ENCODE results near the gene ANO9.
A peak's percentile ranks its signal among the peaks of the same experiment; 100 is the strongest.
"Not testable (repeated sequence)": the region's sequence is repeated elsewhere in the genome, so short reads cannot be mapped to it uniquely, and the experiment has no call there.

Gene ANO9

DNA sequence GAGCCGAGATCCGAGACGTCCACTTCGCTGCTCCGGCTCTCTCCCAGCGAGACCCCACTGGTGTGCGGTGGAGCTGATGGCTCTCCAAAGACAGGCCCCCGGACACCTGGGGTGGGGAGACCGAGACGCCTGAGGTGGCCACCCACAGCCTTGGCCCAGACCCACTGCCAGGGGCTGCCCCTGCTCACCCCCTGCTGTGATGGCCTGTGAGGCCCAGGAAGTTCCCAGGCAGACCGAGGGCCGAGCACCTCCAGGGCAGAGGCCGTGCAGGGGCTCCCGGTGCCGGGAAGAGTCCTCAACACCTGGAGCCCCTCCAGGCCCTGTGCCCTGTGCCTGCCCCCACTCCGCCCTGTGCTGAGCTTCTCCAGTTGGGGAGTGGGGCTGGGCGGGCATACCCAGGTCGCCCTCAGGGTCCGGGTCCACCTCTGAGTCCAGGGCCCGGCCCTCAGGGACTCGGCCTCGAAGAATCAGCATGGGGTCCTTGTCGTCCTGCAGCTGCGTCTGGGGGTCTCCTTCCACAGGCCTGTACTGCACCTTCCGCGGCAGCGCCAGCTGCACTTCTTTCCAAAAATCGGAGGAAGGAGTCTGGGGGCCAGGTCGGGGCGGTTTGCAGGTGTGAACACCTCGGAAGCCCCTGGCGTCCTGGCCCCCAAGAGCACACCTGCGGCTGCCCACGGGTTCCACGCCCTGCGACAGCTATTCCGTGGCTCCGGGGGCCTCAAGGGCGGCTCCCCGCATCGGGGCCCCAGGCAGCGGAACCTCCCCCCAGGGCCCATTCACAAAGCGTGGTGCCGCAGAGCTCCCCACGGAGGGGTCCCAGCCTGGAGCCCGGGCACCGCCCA, 35.6 kb downstream of the ANO9 start:
- DNase-seq (ENCODE audit: insufficient read length, low spot score), result no peak
- no peak for FAIRE-seq

DNA sequence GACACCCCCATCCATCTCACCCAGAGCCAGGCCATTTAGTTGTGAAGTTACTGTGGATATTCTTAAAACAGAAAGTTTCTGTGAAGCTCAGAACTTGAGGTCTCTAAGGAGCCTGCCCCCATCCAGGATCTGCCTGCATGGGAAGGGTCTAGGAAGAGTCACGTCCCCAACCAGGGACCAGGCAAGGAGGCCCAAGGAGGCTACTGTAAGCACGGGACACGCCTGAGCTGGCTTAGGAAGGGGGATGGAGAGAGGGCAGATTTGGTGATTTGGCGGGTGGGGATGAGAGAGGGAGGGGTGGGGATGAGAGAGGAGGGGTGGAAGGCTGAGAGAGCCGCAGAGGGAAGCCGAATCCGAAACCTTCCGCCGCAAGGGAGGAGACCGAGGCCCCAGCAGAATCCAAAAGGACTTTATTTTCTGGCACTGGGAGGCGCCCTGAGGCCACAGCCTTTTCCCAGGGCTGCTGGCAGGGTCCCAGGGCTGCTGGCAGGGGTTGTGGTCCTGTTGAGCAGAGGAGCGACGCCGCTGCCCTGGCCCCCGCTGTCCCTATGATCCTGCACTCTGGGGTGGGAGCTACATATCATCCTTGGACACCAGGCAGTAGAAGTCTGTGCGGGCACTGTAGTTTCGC, 36.4 kb downstream of the ANO9 start:
- FAIRE-seq (no peak), DNase-seq (ENCODE audit: insufficient read length, low spot score) (no peak)

DNA sequence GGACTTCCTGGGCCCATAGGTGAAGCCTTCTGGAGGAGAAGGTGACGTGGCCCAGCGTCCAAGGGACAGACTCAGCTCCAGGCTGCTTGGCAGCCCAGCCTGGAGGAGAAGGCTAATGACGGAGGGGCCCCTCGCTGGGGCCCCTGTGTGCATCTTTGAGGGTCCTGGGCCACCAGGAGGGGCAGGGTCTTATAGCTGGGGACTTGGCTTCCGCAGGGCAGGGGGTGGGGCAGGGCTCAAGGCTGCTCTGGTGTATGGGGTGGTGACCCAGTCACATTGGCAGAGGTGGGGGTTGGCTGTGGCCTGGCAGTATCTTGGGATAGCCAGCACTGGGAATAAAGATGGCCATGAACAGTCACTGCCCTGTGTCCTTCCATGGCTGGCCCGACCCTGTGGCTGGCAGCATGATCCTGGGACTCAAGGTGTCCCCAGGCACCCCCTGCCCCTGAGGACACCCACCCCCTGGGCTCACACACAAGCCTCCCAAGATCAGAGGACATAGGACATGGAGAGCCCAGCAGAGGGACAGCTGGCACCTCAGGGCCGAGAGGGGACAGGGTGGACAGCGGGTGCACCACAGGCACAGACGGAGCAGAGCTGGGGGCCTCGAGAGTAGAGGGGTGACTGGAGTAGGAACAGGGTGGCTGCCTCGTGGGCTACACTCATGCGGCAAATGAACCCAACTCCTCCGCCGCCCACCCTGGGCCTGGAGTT, 37.1 kb downstream of the ANO9 start:
- no peak for DNase-seq (ENCODE audit: insufficient read length, low spot score)
- no peak for FAIRE-seq

DNA sequence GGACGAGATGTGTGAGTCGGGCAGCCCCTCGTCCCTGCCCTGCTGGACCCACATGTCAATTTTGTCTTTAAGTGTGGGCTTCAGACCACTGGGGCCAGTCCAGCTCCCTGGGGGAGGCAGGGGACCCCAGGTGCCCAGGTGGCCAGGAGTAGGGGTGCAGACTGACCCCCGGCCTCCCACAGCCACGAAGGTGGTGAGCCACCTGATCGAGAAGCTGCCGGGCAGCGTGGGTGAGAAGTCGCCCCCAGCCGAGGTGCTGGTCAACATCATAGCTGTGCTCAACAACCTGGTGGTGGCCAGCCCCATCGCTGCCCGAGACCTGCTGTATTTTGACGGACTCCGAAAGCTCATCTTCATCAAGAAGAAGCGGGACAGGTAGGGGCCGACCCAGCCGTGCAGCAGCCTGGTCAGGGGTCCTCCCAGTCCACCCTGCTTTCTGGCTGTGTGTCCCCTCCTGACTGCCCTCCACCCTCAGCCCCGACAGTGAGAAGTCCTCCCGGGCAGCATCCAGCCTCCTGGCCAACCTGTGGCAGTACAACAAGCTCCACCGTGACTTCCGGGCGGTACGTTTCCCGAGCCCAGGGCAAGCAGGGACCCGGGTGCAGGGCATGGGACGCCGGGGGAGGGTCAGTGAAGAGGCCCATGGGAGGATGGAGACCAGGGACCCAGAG, 37.9 kb downstream of the ANO9 start:
- DNase-seq (ENCODE audit: insufficient read length, low spot score) (no peak), FAIRE-seq (no peak)

DNA sequence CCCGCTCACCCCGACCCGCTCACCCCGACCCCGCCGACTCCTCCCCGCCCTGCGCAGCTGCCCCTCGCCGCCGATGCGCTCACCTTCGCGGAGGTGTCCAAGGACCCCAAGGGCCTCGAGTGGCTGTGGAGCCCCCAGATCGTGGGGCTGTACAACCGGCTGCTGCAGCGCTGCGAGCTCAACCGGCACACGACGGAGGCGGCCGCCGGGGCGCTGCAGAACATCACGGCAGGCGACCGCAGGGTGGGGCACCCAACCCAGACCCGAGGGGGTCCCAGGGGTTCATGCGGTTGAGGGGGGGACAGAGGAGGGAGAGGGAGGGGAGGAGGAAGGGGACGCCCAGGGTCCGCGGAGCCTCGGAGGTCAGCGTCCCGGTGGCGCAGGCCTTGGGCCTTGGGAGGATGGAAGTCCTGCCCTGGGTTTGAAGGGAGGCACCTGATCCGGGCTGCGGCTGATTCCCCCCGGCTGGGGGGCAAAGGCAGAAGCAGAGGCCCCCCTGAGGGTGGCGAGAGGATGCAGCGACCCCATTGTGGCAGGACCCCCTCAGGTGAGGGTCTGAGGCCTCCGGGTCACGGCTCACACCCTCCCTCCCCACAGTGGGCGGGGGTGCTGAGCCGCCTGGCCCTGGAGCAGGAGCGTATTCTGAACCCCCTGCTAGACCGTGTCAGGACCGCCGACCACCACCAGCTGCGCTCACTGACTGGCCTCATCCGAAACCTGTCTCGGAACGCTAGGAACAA, 38.6 kb downstream of the ANO9 start:
- no peak for DNase-seq (ENCODE audit: insufficient read length, low spot score)
- no peak for FAIRE-seq

DNA sequence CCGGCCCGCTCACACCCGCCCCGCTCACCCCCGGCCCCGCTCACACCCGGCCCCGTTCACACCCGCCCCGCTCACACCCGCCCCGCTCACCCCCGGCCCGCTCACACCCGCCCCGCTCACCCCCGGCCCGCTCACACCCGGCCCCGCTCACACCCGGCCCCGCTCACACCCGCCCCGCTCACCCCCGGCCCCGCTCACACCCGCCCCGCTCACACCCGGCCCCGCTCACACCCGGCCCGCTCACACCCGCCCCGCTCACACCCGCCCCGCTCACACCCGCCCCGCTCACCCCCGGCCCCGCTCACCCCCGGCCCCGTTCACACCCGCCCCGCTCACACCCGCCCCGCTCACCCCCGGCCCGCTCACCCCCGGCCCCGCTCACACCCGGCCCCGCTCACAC, 40.6 kb downstream of the ANO9 start:
- not testable (repeated sequence) for DNase-seq (ENCODE audit: insufficient read length, low spot score); FAIRE-seq

DNA sequence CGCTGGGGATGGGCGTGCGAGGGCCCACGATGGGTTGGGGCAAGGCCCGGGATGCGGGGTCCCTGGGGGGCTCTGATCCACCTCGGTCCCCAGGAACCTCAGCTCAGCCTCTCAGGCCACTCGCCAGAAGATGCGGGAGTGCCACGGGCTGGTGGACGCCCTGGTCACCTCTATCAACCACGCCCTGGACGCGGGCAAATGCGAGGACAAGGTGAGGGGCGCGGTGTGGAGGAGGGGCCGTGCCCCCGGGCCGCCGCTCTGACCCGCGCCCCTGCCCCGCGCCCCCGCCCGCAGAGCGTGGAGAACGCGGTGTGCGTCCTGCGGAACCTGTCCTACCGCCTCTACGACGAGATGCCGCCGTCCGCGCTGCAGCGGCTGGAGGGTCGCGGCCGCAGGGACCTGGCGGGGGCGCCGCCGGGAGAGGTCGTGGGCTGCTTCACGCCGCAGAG, 41.5 kb downstream of the ANO9 start:
- FAIRE-seq, result no peak
- no peak for DNase-seq (ENCODE audit: insufficient read length, low spot score)

DNA sequence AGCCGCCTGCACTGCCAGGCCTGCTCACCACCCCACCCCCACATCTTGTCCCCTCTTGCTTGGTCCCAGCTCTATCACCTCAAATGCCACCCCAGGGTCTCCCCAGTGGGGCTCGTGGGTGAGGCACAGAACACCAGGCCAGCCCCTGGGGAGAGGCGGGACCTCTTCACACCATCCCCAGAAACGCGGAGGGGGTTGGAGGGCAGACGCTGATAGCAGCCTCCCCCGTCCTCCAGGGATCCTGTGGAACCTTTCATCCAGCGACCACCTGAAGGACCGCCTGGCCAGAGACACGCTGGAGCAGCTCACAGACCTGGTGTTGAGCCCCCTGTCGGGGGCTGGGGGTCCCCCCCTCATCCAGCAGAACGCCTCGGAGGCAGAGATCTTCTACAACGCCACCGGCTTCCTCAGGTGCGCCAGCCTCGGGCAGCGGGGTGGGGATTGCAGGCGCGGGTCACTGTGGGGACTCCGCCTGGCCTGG, 42.0 kb downstream of the ANO9 start:
- FAIRE-seq, result no peak
- DNase-seq (ENCODE audit: insufficient read length, low spot score), result no peak

DNA sequence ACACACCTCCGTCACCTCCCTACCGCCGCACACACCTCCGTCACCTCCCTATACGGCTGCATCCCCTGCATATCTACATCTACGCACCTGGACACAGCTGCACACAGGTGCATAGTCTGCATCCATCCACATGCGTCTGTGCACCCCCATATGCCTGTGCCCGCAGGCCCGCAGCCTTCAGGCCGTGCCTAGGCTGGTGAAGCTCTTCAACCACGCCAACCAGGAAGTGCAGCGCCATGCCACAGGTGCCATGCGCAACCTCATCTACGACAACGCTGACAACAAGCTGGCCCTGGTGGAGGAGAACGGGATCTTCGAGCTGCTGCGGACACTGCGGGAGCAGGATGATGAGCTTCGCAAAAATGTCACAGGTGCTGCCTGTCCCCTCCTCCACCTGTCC, 43.0 kb downstream of the ANO9 start:
- FAIRE-seq (peak; percentile 26), DNase-seq (ENCODE audit: insufficient read length, low spot score) (no peak)

DNA sequence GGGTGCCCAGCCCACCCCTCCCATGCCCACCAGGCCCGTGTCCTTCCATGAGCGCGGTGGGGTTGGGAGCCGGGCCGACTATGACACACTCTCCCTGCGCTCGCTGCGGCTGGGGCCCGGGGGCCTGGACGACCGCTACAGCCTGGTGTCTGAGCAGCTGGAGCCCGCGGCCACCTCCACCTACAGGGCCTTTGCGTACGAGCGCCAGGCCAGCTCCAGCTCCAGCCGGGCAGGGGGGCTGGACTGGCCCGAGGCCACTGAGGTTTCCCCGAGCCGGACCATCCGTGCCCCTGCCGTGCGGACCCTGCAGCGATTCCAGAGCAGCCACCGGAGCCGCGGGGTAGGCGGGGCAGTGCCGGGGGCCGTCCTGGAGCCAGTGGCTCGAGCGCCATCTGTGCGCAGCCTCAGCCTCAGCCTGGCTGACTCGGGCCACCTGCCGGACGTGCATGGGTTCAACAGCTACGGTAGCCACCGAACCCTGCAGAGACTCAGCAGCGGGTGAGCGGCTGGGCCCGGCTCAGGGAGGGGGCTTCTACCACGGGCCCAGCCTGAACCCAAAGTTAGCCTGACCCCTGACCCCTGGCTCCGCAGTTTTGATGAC, 44.8 kb downstream of the ANO9 start:
- DNase-seq (ENCODE audit: insufficient read length, low spot score) (no peak), FAIRE-seq (no peak)

DNA sequence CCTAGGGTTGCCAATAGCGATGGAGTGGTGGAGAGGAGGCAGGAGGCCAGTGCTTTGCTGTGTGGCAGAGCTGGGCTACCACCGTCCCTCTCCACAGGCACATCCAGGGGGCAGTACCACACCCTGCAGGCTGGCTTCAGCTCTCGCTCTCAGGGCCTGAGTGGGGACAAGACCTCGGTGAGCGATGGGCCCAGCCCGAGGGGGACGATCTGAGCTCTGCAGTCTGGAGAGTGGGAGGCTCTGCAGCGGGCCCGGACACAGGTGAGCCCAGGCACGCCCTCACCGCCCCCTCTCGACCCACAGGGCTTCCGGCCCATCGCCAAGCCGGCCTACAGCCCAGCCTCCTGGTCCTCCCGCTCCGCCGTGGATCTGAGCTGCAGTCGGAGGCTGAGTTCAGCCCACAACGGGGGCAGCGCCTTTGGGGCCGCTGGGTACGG, 45.3 kb downstream of the ANO9 start:
- DNase-seq (ENCODE audit: insufficient read length, low spot score), result peak; percentile 49
- FAIRE-seq, result peak; percentile 36

DNA sequence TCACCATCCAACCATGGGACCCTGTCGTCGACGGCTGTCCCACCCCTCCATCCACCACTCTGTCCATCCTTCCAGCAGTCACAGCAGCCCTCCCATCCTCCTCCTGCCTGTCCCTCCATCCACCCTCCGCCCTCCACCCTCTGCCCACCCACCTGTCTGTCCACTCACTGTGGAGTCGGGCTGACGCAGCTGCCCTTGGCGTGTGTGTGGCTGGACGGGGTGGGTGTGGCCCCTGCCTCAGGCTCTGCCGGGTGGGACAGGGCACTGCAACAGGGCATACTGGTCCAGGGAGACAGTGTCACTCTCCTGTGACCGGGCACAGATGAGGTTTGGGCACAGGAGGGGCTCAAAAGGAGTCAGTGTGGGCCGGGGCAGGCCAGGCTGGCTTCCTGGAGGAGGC, 45.9 kb downstream of the ANO9 start:
- DNase-seq (ENCODE audit: insufficient read length, low spot score) (no peak), FAIRE-seq (no peak)

DNA sequence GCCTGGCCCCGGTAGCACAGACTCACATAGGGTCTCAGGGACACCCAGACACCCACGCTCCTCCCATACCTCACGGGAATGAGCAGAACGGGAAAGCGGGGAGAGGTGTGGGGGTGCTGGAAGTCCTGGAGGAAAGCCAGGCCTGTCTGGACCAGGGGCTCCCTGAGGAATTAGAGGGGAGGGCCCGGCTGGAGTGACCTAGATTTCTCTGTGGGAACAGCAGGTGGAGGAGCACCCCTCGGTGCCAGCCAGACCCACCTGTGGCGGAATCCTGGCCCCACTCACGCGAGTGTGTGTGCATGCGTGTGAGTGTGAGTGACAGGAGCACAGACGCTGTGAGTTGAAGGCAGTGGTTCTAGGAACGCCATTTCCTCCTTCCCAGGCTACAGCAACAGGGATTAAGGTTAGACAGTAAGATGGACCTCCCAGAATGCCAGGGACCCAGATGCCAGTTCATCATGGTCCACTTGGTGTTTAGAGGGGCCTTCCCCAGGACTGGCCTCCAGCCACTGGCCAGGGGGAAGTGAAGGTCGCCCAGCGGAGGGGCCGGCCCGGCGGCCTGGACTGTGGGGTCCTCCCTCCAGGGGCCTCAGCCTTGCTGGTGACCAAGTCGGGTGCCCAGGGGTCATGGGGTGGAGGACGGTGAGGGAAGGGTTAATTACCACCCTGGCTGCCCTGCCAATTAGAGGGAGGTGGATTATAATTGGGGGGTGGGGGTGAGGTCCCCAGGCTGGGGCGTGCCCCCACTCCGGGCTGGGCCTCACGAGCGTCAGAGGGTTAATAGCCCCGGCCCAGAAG, 46.8 kb downstream of the ANO9 start:
- DNase-seq (ENCODE audit: insufficient read length, low spot score), result no peak
- FAIRE-seq, result peak; percentile 76

DNA sequence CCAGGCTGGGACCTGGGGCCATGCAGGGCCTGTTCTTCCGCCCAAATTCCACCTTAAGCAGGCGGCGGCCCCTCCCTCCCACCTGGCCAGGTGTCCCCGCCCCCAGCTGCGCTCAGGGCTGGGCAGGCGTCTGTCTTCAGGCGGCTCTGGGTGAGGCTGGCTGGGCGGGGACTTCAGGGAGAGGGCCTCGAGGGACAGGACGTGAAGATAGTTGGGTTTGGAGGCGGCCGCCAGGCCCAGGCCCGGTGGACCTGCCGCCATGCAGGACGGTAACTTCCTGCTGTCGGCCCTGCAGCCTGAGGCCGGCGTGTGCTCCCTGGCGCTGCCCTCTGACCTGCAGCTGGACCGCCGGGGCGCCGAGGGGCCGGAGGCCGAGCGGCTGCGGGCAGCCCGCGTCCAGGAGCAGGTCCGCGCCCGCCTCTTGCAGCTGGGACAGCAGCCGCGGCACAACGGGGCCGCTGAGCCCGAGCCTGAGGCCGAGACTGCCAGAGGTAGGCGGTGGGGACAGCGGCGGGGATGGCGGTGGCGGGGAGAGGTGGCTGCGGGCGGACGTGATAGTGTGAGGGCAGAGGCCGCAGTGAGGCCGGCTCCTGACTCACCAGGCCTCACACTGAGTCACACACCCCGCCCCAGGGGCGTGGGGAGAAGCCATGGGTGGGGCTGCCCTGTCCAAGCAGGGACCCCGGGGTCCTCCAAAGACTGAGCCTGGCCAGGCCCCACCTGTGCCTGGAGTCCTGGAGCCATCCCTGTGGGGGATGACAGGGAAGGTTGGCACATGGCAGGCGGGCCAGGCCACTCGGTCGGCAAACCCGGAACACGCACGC, 47.6 kb downstream of the ANO9 start, which contains the start of gene PKP3:
PKP3 (plus strand) TSS at position 176 of the 824 bp plus-strand sequence; CDS start at position 260, 84 bp downstream.
- DNase-seq (ENCODE audit: insufficient read length, low spot score) (peak; percentile 69), FAIRE-seq (peak; percentile 69)

DNA sequence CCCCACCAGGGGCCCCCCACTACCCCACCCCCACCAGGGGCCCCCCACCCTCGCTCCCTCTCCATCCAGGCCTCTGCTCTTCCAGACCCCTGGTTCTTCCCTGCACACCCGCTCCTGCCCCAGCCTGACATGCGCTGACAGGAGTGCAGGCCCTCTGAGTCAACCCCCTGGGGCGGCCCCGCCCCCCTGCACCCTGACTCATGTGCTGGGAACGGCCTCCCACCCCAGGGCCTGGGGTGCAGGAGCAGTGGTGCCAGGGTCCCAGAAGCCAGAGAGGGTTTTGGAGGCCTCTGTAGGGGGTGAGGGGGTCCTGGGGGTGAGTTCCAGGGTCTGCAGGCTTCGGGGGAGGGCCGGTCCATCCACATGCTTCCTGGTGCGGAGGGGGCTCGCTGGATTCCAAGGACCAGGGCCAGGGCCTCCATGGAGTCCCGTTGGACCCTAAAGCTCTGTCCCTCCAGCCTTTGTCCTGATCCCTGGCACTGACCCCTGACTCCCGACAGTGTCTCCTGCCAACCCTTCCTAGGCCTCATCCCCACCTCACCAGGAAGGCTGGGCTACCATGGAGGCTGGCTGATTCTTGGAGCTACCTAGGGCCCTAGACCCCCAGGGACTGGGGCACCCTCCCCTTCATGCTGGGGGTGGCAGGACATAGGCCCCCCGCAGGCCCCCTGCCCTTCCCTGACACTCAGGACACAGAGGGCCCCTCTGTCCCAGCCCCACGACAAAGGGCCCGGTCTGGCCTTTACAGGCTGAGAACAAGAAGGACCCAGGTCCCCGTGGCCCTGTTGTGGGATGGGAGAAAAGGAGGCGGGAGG, 48.4 kb downstream of the ANO9 start:
- DNase-seq (ENCODE audit: insufficient read length, low spot score) (peak; percentile 99), FAIRE-seq (peak; percentile 93)

DNA sequence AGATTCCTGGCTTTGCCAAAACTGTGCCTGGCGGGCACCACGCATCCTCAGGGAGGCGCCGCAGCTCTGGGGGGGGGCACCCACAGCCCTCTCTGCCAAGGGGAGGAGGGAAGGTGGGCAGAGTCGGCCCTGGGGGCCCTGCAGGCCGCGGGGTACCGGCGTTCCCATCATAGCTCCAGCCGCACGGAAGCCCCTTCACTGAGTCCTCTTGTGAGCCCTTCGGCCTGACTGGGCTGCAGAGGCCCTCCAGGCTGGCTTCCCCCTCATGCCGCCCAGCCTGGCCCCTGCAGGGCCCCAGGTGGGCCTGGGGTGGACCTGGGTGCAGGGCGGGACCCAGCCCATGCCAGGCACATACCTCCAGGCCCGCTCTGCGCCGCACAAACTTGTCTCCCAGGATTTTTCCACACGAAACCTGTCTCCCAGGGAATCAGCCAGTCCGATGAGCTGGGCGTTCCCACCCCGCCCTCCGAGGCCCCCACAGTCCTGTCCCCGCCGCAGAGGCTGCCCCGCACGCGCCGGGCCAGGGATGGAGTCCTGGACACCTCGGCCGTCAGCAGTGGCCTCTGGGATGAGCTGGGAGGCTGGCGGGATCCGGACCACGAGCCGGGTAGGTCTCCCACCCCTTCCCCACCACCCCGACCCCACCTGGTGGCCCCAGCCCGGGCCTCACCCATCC, 49.6 kb downstream of the ANO9 start:
- DNase-seq (ENCODE audit: insufficient read length, low spot score) (no peak), FAIRE-seq (no peak)

All from HTR-8/SVneo (cell line).